Measurements from ENCODE around the gene GRAMD4.

The GRAMD4 gene

GRCh38 chr22:46652847-46653331 is 32.7 kb downstream of the GRAMD4 start:
- FAIRE-seq (no peak), DNase-seq (ENCODE audit: insufficient read length, low spot score) (no peak)
- TF ChIP-seq, protein P1, sequence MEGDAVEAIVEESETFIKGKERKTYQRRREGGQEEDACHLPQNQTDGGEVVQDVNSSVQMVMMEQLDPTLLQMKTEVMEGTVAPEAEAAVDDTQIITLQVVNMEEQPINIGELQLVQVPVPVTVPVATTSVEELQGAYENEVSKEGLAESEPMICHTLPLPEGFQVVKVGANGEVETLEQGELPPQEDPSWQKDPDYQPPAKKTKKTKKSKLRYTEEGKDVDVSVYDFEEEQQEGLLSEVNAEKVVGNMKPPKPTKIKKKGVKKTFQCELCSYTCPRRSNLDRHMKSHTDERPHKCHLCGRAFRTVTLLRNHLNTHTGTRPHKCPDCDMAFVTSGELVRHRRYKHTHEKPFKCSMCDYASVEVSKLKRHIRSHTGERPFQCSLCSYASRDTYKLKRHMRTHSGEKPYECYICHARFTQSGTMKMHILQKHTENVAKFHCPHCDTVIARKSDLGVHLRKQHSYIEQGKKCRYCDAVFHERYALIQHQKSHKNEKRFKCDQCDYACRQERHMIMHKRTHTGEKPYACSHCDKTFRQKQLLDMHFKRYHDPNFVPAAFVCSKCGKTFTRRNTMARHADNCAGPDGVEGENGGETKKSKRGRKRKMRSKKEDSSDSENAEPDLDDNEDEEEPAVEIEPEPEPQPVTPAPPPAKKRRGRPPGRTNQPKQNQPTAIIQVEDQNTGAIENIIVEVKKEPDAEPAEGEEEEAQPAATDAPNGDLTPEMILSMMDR (IDR thresholded peaks at IDR 0.05; ENCODE audit: insufficient read depth, missing control alignments), result no peak

- FAIRE-seq (no peak), DNase-seq (ENCODE audit: insufficient read length, low spot score) (no peak)
- TF ChIP-seq, protein P1 (IDR thresholded peaks at IDR 0.05; ENCODE audit: insufficient read depth, missing control alignments), result no peak
These were observed 33.4 kb downstream of the GRAMD4 start for GRCh38 chr22:46653596-46653995.

DNA sequence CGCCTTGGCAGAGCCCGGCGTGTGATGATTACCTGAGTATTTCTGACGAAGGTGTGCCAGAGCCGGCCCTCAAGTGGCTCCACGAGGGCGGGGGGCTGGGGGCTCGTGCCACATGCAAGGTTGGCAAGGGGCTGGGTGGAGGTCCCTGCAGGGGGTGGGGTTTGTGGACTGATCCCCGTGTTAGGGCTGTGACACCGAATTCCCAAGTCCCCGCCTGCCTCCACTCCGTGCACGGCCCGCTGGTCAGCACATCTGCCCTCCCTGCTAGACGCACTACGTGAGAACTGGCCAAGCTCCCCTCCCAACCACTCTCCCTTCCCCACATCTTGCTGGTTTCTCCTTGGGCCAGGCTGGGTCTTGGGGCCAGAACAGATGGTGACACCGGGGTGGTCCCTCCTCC is 34.2 kb downstream of the GRAMD4 start:
- TF ChIP-seq, protein P1 (IDR thresholded peaks at IDR 0.05; ENCODE audit: insufficient read depth, missing control alignments), result no peak
- FAIRE-seq (no peak), DNase-seq (ENCODE audit: insufficient read length, low spot score) (no peak)

GRCh38 chr22:46654927-46655595 is 34.9 kb downstream of the GRAMD4 start:
- DNase-seq (ENCODE audit: insufficient read length, low spot score), result no peak
- TF ChIP-seq, protein P1 (IDR thresholded peaks at IDR 0.05; ENCODE audit: insufficient read depth, missing control alignments), result no peak
- FAIRE-seq, result no peak

GRCh38 chr22:46655861-46656608 is 35.8 kb downstream of the GRAMD4 start:
- DNase-seq (ENCODE audit: insufficient read length, low spot score), result no peak
- FAIRE-seq, result no peak
- TF ChIP-seq, protein P1 (IDR thresholded peaks at IDR 0.05; ENCODE audit: insufficient read depth, missing control alignments), result no peak

DNA sequence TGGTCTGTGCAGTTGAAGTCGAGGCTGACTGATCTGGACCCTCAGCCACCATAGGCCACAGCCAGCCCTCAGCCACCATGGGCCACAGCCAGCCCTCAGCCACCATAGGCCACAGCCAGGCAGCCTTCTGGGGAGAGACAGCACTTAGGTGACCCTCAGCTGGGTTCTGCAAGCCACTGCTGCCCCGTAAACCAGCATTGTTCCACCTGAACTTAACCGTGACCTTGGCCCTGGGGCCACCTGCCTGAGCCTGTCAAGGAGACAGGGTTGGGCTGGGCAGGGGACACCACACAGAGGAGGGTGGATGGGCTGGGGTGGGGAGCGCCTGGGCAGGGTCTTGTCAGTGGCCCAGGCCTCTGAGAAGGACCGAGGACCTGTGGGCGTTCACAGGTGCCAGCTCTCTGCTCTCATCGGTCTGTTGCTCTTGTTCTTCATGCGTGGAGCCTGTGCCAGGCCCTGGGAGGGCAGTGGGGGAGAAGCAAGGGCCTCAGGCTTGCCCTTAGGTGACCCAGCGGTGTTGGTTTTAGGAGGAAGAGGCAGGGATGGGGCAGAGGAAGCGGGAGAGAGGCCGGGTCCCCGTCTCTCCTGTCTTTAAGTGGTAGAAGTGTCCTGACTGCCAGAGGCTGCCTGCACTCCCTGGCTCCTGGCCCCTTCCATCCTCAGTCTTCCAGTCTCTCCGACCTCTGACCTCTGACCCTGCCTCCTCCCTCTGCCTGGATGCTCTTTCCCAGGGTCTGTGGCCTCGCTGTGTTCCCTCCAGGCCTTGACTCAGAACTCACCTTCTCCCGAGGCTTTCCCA is 36.9 kb downstream of the GRAMD4 start:
- FAIRE-seq, result no peak
- TF ChIP-seq, protein P1 (IDR thresholded peaks at IDR 0.05; ENCODE audit: insufficient read depth, missing control alignments), result no peak

More for the DNA sequence above, 36.9 kb downstream of the GRAMD4 start:
- DNase-seq (ENCODE audit: insufficient read length, low spot score), result no peak
